Stimulated activated naive CD4-positive, alpha-beta T cell (primary cell): ENCODE results near the gene OR2D3.
"Not testable (repeated sequence)": the region's sequence is repeated elsewhere in the genome, so short reads cannot be mapped to it uniquely, and the experiment has no call there.

Experiments used
- DNase-seq, 6 experiments: peaks; one replicate each; lab custom pipeline; 2025; lab: John Stamatoyannopoulos, UW

The OR2D3 gene, protein sequence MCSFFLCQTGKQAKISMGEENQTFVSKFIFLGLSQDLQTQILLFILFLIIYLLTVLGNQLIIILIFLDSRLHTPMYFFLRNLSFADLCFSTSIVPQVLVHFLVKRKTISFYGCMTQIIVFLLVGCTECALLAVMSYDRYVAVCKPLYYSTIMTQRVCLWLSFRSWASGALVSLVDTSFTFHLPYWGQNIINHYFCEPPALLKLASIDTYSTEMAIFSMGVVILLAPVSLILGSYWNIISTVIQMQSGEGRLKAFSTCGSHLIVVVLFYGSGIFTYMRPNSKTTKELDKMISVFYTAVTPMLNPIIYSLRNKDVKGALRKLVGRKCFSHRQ

DNA sequence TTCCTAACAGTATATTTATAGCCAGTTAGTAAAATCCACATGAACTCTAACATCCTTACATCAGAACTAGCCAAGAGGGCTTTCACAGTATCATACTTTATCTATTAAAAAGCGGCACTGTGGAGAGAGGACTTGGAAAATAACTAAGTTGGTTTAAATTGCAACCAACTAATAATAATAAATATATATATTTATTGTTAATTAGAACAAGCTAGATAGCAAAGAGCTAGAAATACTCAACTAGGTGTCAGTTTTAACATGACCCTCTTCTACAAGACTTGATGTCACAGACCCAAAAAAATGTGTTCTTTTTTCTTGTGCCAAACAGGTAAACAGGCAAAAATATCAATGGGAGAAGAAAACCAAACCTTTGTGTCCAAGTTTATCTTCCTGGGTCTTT is at the start of gene OR2D3:
Gene OR2D3 (plus strand): TSS at position 301 of the 400 bp plus-strand sequence. CDS start 0 bp downstream, at position 301.
- no peak for DNase-seq

DNA sequence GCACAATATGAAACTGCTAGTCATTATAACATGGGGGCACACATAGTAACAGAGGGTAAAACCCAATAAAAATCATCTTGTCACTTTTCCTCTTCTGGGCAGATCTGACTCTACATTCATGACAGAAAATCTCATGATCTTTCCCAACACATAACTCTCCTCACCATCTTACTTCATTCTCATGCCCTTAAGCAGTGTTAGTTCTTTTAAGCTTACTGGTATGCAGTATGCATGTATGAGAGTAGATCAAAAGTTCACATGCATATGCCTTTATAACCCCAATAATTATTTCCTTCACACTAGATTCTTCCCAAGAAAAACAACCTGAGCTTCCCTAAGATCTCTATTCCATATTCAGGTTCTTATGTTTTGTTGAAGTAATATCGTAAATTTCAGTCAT is 49.5 kb upstream of the OR2D3 start:
- DNase-seq: no peak

DNA sequence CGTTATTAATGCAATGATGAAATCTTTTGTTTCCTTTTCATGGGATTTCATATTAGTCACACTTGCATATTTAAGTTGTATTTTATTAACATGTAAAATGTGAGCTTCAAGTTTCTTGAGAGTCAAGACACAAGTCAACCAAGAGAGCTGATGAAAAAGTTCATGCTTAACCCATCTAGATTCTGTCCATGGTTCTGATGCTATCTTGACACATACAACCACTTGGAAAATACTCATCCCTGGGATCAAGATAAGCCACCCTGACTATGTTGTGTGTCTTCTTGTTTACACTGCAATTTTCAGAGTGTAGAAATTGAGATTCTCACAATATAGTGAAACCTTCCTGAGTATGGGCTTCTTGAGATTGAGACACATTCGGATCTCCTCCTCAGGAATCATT is 45.0 kb upstream of the OR2D3 start:
- DNase-seq: no peak

DNA sequence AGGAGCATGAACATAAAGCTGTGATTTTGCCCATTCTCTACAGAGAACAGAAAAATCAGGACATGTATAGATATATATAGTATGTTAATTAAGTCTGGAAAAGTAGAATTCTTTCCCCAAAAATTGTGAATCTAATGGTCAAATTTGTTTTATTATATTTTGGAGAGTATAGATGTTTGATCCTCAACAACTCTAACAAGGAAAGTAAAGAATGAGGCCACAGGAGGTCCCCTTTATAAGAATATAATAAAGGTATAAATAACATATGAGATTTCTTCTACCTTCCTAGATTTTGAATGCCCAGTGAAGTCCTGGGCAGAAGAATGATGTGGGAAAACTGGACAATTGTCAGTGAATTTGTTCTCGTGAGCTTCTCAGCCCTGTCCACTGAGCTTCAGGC is 44.5 kb upstream of the OR2D3 start, which contains the start of gene OR10A4:
Gene OR10A4 (plus strand): TSS at position 301 of the 400 bp plus-strand sequence. CDS start 23 bp downstream, at position 324.
- no peak for DNase-seq

DNA sequence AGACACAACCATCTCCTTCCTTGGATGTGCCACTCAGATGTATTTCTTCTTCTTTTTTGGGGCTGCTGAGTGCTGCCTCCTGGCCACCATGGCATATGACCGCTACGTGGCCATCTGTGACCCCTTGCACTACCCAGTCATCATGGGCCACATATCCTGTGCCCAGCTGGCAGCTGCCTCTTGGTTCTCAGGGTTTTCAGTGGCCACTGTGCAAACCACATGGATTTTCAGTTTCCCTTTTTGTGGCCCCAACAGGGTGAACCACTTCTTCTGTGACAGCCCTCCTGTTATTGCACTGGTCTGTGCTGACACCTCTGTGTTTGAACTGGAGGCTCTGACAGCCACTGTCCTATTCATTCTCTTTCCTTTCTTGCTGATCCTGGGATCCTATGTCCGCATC is 43.9 kb upstream of the OR2D3 start:
- no peak for DNase-seq

DNA sequence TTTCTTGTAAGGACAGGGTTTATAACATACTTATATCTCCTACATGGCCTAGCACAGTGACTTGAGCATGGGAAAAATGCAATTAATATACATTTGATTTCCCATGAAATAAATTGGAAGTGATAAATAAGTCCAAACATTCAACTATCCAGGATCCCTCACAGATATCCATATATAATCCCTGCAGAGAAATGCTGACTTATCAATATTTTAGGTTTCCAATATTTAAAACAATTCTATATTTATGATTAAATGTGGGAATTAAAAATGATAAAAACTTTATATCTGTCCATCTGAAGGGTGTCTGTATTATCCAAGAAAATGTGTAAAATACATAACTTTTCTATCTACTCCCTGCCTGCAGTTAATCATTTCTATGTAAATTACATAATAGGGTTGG is 38.1 kb upstream of the OR2D3 start:
- no peak for DNase-seq

DNA sequence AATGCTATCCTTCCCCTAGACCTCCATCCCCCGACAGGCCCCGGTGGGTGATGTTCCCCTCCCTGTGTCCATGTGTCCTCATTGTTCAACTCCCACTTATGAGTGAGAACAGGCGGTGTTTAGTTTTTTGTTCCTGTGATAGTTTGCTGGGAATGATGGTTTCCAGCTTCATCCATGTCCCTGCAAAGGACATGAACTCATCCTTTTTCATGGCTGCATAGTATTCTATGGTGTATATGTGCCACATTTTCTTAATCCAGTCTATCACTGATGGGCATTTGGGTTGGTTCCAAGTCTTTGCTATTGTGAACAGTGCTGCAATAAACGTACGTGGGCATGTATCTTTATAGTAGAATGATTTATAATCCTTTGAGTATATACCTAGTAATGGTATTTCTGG is 33.1 kb upstream of the OR2D3 start:
- not testable (repeated sequence) for DNase-seq

DNA sequence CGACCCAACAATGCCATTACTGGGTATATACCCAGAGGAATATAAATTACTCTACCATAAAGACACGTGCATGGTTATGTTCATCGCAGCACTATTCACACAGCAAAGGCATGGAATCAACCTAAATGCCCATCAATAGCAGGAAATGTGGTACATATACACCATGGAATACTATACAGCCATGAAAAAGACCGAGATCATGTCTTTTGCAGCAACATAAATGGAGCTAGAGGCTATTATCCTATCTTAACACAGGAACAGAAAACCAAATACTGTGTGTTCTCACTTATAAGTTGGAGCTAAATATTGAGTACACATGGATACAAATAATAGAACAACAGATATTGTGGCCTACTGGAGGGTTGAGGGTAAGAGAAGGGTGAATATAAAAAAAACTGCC is 32.0 kb upstream of the OR2D3 start:
- no peak for DNase-seq

DNA sequence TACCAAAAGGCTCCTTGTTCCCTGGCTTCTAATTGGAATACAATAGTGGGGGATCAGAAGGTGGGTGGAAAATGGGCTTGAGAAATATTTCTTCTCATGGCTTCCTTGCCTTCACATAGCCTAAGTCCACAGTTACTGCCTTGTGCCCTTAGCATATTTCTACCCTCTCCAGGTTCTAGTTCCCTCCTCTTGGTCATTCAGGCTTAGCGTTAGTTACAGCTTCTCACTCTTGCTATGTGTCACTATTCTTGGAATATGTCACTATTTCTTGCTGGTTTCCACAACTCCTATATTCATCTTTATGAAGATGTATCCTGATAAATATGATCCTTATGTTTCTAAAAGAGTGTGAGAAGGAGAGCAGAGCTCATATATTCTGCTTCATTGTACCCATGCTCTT is 31.0 kb upstream of the OR2D3 start:
- DNase-seq: no peak

DNA sequence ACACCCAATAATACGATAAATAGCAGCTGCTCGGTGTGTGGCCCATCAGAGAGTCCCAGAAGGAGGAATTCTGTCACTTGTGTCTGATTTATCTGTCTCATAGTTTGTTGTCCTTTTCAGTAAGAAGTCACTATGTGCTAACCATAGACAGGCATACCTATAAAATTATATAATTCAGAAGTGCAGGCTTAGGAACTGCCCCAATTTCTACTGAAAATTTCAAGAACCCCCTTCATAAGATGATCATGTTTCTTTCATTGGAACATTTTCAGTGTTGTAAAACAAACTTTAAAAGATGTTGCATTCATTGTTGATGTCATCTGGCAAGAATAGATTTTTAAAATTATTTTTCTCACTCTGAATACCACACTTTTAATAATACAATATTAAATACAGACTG is 28.4 kb upstream of the OR2D3 start, which contains the start of gene OR2D2:
Gene OR2D2 (minus strand): TSS at position 101 of the 400 bp plus-strand sequence. CDS start 0 bp downstream, at position 101.
- DNase-seq: no peak

DNA sequence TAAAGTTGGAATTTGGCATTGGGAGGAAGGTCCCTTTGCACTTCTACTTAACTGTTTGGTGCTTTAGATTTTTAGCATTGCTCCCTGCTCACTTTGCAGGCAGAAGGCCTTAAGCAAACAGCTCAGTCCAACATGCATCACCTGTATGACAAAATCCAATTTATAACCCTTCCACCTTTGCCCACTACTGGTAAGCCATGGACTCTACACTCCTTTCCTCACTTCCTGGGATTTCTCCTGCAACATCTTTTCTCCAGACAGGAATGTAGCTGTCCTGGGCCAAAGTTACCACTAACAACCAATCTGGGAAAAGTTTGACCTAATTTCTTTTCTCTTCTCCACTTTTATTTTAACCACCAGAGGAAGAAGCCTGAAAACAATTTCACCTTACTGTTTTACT is 26.7 kb upstream of the OR2D3 start:
- DNase-seq: no peak

DNA sequence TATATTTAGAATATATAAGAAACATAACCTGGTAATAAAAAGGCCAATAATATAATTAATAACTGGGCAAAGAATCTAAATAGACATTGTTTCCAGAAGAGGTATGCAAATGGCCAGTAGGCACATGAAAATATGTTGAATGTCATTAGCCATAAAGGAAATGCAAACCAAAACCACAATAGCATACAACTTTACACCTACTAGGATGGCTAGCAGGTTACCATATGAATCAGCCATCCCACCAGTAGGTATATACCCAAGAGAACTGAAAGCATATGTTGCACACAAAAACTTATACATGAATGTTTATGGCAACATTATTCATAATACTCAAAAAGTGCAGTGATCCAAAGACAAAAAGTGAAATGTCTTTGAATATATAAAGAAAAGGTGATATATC is 25.8 kb upstream of the OR2D3 start:
- DNase-seq: no peak

DNA sequence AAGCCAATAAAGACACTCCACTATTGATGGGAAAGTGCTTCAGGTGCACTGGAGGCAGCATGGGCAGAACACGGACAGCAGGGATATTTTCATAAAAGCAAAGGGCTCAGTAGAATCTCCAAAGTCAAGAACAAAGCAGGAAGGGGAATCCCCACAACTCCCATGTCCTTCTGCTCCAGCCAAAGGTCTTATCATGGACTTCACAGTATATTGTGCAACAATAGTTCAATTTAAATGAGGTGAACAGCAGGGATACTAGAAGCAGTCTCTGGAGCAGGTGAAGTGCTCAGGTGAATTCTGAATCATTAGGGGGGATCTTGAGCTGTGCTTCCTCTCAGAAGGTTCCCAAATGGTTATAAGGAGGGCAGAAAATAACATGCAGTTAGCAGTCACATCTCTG is 21.9 kb upstream of the OR2D3 start:
- no peak for DNase-seq

DNA sequence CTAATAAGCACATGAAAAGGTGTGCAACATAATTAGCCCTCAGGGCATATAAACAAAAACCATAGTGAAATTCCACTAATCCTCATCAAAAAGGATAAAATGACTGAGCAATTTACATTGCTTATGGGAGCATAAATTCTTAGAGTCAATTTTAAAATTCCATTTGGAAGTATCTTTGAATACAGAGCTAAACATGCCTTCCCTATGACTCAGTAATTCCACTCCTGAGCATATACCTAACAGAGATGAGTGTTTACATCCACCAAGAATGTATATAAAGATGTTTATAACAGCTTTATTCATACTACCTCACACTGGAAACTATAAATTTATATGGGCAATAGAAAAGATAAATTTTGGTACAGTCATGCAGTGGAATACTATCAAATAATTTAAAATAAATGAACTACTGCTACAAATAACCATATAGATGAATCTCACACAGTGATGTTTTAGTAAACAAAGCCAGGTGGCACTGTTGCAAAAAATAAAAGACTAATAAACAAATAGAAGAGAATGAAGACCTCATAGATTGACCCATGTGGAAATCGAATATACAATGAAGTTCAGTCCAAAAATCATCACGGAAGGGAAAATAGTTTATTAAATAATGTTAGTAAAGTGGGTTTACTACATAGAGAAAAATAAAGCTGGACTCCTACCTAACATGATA is 20.3 kb upstream of the OR2D3 start:
- DNase-seq: no peak

DNA sequence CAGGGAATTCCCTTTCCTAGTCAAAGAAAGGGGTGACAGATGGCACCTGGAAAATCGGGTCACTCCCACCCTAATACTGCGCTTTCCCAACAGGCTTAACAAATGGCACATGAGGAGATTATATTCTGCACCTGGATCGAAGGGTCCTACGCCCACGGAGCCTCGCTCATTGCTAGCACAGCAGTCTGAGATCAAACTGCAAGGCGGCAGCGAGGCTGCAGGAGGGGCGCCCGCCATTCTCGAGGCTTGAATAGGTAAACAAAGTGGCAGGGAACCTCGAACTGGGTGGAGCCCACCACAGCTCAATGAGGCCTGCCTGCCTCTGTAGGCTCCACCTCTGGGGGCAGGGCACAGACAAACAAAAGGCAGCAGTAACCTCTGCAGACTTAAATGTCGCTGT is 16.0 kb upstream of the OR2D3 start:
- DNase-seq: not testable (repeated sequence)

DNA sequence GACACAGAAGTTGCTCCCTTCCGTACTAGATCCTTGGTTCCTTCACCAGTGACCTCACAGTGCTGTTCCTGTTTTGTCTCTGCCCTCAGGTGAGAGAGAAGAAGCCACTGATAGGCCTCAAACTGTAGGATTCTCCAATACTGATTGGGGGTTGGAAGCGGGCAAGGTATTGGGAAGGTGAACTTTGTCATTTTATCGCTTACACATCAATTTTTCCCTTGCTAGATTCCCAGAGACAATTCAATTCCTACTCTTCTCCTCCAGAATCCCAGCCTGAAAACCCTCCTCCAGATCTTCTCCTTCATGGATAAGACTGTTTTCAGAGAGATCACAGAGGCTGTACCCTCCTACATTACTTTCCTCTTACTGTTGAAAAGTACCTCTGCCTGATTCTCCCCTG is 9.4 kb upstream of the OR2D3 start:
- no peak for DNase-seq

DNA sequence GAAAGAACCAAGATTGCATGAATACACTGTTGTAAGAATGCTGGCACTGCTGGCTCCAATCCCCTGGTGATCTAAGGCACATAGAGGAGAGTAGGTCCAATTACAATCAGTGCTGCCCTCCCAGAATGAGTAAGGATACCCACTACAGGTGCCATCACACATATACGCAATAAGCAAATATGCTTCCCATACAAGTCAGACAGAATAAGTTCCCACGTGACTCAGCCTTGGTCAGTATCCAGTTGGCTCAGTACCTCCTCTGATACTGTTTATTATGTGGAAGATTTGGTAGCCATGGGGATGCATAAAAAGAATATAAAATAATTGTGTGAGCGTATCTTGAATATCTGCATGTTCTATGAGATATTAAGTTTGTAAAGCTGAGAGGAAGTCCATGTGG is 8.9 kb upstream of the OR2D3 start:
- no peak for DNase-seq

DNA sequence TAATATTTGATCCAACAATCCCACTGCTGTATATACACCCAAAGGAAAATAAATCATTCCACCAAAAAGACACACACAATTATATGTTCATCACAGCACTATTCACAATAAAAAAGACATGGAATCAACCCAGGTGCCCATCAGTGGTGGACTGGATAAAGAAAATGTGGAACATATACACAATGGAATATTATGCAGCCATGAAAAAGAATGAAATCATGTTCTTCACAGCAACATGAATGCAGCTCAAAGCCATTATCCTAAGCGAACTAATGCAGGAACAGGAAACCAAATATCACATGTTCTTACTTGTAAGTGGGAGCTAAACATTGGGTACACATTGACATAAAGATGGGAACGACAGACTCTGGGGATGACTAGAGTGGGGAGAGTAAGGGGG is 1.1 kb upstream of the OR2D3 start:
- DNase-seq: no peak

DNA sequence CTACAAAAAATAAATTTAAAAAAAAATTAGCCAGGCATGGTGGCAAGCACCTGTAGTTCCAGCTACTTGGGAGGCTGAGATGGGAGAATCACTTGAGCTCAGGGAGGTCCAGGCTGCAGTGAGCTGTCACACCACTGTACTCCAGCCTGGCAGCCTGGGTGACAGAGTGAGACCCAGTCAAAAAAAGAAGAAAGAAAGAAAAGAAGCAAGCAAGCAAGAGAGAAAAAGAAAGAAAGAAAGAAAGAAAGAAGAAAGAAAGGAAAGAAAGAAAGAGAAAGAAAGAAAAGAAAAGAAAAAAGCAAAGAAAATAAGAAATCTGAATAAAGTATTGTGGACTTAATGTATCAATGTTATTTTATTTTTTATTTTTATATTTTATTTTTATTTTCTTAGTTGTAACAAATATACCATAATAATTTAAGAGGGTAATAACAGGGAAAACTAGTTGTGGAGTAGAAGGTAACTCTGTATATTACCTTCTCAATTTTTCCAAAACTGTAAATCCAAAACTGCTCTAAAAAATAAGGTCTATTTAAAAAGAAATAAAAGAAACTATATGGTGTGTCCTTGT is 4.3 kb downstream of the OR2D3 start:
- DNase-seq: no peak

DNA sequence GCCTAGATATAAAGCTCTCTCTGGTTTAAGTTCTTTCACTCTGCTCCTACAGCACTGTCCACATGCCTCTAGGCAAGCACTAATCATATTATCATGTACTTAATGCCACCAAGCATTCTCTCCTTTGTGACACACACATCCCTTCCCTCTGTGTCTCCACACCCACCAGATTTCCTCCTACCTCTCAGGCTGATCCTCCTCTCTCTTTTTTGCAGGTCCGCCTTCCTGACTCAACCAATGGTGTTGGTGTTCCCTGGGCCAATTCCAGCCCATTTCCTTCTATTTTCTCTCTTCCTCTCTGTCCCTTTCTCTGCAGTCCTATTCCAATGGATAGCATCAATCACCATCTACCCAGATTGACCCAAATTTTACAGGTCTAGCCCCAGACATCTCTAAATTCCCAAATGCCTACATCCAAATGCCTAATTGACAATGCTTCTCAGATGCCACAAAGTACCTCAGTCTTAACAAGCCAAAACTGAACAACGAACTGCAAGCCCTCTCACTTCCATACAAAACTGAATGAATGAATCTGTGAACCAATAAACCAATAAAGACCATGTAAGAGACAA is 4.9 kb downstream of the OR2D3 start:
- DNase-seq: no peak

DNA sequence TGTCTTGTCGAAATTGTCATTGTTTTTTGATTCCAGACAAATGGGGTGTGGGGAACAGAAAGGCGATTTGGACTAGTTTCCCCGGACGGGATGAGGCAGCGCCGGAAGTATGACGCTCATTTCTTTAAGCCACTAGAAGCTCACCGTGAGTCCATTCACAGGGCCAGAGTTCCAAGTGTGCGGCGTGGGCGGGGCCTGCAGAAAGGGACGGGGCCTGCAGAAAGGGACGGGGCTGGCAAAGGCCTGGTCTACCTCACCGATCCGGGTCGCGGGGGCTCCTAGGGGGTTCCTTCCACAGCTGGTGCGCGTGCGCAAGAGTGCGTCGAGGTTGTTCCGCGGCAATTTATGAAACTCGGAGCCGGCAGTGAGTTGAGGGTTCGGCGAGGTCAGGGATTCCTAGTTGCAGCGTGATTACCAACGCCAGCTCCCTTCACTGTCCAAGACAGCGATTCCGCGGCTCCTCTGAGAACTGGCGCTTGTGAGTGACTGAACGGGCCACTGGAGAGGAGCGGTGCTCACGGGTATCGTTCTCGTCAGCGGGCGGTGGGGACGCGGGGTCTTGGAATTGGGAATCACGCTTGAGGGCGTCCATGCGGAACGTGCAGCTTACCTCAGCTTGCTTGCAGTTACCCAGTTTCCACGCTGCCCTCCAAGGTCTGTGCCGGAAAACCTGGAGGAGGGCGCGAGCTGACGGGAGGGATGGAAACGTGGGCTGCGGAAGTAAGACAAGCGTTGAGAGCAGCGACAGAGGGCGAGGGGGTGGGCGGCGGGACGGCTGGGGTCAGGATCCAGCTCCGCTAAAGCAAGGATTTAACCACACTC is 5.6 kb downstream of the OR2D3 start, which contains the start of gene ZNF215:
Gene ZNF215 (plus strand): TSS at position 219 of the 822 bp plus-strand sequence. CDS start 5,847 bp downstream, outside the sequence.
- peak in 4 of 6 experiments; percentile 19 to 37 (median 25) for DNase-seq
